Transverse colon (tissue), 4 donors: ENCODE measurements around the gene CHID1. TPM values are rescaled to one million over a fixed set of nuclear protein-coding genes. Genes with fewer than 3 reads are reported as not detected.

ENCODE experiments used
- DNase-seq: peaks from one replicate; pipeline ENCODE4 v3.0.0-alpha.2; 2019
- H3K27ac ChIP-seq, 4 donors: fragments of 200-600 bp; sonication (generic); 2 replicates each; pipeline ENCODE4 v1.5.1; 2016 to 2018; ENCODE audit warnings: inconsistent platforms in 4 of 4
- H3K27me3 ChIP-seq: fragments of 200-600 bp; sonication (generic); 2 replicates; pipeline ENCODE4 v1.5.1; 2017; ENCODE audit warnings: inconsistent platforms
- H3K36me3 ChIP-seq, 4 donors: fragments of 200-600 bp; sonication (generic); 2 replicates each; pipeline ENCODE4 v1.5.1; 2017 to 2019; ENCODE audit warnings: inconsistent platforms in 4 of 4
- H3K4me1 ChIP-seq, 4 donors: fragments of 200-600 bp; sonication (generic); 2 replicates each; pipeline ENCODE4 v1.5.1; 2017 to 2020; ENCODE audit warnings: inconsistent platforms in 4 of 4
- H3K4me3 ChIP-seq, 4 donors: fragments of 200-600 bp; sonication (generic); 1 replicate in 1 of 4; 2 replicates in 3 of 4; pipeline versions ENCODE4 v1.5.1 to v1.6.1; 2017 to 2019; ENCODE audit warnings: inconsistent platforms in 4 of 4
- H3K9me3 ChIP-seq, 2 donors: fragments of 200-600 bp; sonication (generic); 2 replicates each; pipeline ENCODE4 v1.5.1; 2017 to 2019; ENCODE audit warnings: inconsistent platforms in 2 of 2
- EP300 ChIP-seq: sonication (generic); formaldehyde crosslinking; IDR thresholded peaks from one replicate; pipeline ENCODE4 v1.6.1; 2017; ENCODE audit warnings: antibody characterized with exemption, low read depth
- POLR2A ChIP-seq: fragments of 450-650 bp; IDR thresholded peaks from one replicate; pipeline ENCODE4 v1.6.1; 2016; ENCODE audit warnings: antibody characterized with exemption, mild to moderate bottlenecking, moderate library complexity
- POLR2AphosphoS5 ChIP-seq, 3 donors: sonication (generic); formaldehyde crosslinking; IDR thresholded peaks; one replicate each; pipeline ENCODE4 v1.6.1; 2016; ENCODE audit warnings: antibody characterized with exemption in 3 of 3
- WGBS, 2 donors: methylation state at CpG; one replicate each; pipeline ENCODE4 v1.1.5; 2018; ENCODE audit warnings: low coverage in 1 of 2; 5-methylcytosine and 5-hydroxymethylcytosine counted together
- in situ Hi-C, 4 donors: fragments of 200-750 bp; cut with MboI; loops; one replicate each; pipeline versions ENCODE4 v1.15.0 to v1.15.1; 2017; ENCODE audit warnings: low sequenced_read_pairs in 3 of 4, low pct_ligation_motif_present in 1 of 4, low pct_unique_long_range_greater_than_20kb in 1 of 4
- intact Hi-C: fragments of 100-400 bp; cut with DNase I; formaldehyde crosslinking; loops from one replicate; pipeline ENCODE4 v1.15.1; 2023; ENCODE audit warnings: low total_unique reads
- total RNA-seq, 4 donors: library from RNA; depleted of rRNA; stranded (reverse); fragments of >200 nt; gene quantifications; one replicate each; pipeline ENCODE4 v1.1.0, GENCODE V29; 2016
- TF ChIP-seq, protein P1 (sequence below), 5 experiments: fragments of 200-600 bp in 3 of 5; fragments of 450-650 bp in 2 of 5; sonication (generic) in 3 of 5; IDR thresholded peaks; 1 replicate in 2 of 5; 2 replicates in 3 of 5; pipeline ENCODE4 v1.5.1; 2016 to 2017; ENCODE audit warnings: antibody characterized with exemption in 5 of 5, inconsistent platforms in 3 of 5, mild to moderate bottlenecking in 2 of 5, moderate library complexity in 1 of 5

Gene CHID1
- total RNA-seq, 4 donors from 2014 or later, result 15.3 to 58.2 (median 41.4) TPM

DNA sequence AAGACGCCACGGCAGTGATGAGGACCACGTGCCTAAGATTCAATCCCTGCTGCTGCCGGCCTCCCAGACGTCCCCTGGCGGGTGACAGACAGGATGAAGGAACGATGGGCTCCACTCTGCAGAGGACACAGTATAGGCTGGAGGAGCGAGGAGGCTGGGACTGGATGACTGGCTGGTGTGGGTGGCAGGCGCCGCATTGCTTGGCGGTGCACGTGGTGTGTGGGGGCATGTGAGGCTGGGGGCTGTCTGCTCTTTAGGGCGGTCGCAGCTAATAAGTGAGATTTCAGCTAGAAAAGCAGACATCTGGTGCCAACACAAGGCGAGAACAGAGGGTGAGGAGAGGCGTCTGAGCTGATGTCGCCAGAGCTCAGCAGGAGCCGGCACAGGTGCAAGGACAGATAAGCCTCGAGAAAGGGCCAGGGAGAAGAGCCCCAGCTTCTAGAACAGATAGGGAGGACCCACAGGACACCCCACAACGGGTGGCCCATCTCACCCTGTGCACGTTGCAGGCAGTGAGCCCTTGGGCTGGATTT, 34.8 kb downstream of the CHID1 start:
- WGBS, 2 donors, result 80 to 91% methylated on average over 4 to 21 of the region's 21 CpGs
- no peak for TF ChIP-seq EP300
- no peak for TF ChIP-seq POLR2A
- TF ChIP-seq, protein P1, sequence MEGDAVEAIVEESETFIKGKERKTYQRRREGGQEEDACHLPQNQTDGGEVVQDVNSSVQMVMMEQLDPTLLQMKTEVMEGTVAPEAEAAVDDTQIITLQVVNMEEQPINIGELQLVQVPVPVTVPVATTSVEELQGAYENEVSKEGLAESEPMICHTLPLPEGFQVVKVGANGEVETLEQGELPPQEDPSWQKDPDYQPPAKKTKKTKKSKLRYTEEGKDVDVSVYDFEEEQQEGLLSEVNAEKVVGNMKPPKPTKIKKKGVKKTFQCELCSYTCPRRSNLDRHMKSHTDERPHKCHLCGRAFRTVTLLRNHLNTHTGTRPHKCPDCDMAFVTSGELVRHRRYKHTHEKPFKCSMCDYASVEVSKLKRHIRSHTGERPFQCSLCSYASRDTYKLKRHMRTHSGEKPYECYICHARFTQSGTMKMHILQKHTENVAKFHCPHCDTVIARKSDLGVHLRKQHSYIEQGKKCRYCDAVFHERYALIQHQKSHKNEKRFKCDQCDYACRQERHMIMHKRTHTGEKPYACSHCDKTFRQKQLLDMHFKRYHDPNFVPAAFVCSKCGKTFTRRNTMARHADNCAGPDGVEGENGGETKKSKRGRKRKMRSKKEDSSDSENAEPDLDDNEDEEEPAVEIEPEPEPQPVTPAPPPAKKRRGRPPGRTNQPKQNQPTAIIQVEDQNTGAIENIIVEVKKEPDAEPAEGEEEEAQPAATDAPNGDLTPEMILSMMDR (IDR thresholded peaks at IDR 0.05), result no peak
- TF ChIP-seq POLR2AphosphoS5 (IDR thresholded peaks at IDR 0.05), result no peak
- H3K4me3 ChIP-seq, result no peak overlapping the region
- no peak for DNase-seq
- no peaks in the 10 kb centered on the region for H3K9me3 ChIP-seq
- in situ Hi-C loops, result loop anchor here in 1 of 4 donors (25.0 kb wide), 1 partner anchor 636 kb away; no protein-coding TSS in a partner anchor
- no peaks in the 10 kb centered on the region for H3K27me3 ChIP-seq
- H3K4me1 ChIP-seq, result no peaks in the 10 kb centered on the region
- peaks cover 0 to 4% (median 0%) of the 10 kb centered on the region in 4 donors for H3K36me3 ChIP-seq
- intact Hi-C loops, result no loop called here
- H3K27ac ChIP-seq, result no peak overlapping the region

DNA sequence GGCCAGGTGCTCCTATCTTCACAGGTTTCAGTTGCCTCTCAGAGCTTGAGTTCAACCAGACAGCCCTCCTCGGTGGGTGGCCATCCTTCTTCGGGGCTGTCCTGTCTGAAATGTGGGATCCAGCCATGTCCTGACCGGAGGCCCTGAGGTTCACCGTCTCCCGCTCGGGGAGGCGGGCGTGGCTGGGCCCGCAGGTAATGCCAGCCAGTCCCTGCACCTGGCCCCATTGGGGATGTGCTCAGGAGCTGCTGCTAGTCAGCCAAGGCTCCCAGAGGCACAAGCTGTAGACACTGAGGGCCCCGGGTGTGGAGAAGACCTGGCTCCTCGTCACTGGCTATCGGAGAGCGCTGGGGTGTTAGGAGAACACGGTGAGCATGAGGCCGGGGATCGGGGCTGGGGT, 35.4 kb downstream of the CHID1 start:
- no peak for DNase-seq
- in situ Hi-C loops, result loop anchor here in 1 of 4 donors (25.0 kb wide), 1 partner anchor 637 kb away; no protein-coding TSS in a partner anchor
- H3K36me3 ChIP-seq, result peaks cover 0 to 4% (median 0%) of the 10 kb centered on the region in 4 donors
- no peaks in the 10 kb centered on the region for H3K27me3 ChIP-seq
- no peak overlapping the region for H3K4me3 ChIP-seq
- no peaks in the 10 kb centered on the region for H3K4me1 ChIP-seq
- TF ChIP-seq EP300 (no peak), POLR2A (no peak), POLR2AphosphoS5 (IDR thresholded peaks at IDR 0.05) (no peak)
- TF ChIP-seq, protein P1 (IDR thresholded peaks at IDR 0.05), result no peak
- no peaks in the 10 kb centered on the region for H3K9me3 ChIP-seq
- WGBS, 2 donors, result 87 to 93% methylated on average over 6 to 16 of the region's 16 CpGs
- intact Hi-C loops, result no loop called here
- H3K27ac ChIP-seq, result no peak overlapping the region

DNA sequence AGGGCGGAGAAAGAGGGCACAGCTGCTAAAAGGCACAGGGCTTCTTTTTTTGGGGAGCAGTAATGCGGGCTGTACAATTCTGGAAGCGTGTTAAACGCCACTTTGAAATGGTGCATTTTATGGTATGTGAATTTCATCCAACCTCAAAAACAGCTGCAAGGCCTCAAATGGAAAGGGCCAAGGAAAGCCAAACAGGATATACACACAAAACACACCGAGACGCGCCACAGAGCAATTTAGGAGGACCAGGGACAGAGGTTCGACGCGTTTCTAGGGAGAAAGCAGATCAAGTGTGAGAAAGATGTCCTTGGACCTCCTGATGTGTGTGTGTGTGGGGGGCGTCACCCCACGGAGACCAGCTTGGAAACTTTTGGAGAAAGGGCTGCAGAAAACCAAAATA, 36.9 kb downstream of the CHID1 start:
- no peak for DNase-seq
- in situ Hi-C loops, result loop anchor here in 2 of 4 donors (25.0 kb wide), 1 partner anchor 164 kb away; the partner anchor contains the start of gene MUC6 (in 2 of the 2)
- no peaks in the 10 kb centered on the region for H3K36me3 ChIP-seq
- H3K27me3 ChIP-seq, result no peaks in the 10 kb centered on the region
- no peak overlapping the region for H3K4me3 ChIP-seq
- TF ChIP-seq POLR2A (no peak), POLR2AphosphoS5 (IDR thresholded peaks at IDR 0.05) (no peak), EP300 (no peak)
- TF ChIP-seq, protein P1 (IDR thresholded peaks at IDR 0.05), result no peak
- H3K27ac ChIP-seq, result no peak overlapping the region
- intact Hi-C loops, result no loop called here
- no peaks in the 10 kb centered on the region for H3K9me3 ChIP-seq
- whole genome bisulfite sequencing, 2 donors, result 40 to 60% methylated on average over 1 to 12 of the region's 12 CpGs
- H3K4me1 ChIP-seq, result no peaks in the 10 kb centered on the region

DNA sequence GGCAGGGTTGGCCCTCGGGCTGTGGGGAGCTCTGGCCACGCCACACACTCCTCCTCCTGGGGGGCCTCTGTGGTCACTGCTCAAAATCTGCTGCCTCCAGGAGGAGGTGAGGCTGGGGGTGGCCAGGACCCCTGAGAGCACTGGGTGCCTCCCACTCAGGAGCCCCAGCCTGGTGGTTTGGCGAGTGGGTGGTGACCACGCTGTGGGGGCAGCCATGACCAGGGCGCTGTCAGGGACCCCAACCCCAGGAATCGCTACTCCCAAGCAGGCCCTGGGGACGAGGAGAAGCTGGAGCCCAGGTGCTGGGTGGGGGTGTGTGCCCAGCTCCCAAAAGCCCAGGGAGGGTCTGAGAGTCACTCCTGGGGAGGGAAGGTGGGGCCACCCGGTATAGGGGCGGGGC, 37.8 kb downstream of the CHID1 start:
- WGBS, 2 donors, result 88% methylated on average over 7 of the region's 9 CpGs; no CpG with 5 or more reads in 1 of the 2 donors
- H3K9me3 ChIP-seq, result no peaks in the 10 kb centered on the region
- H3K4me3 ChIP-seq, result no peak overlapping the region
- no peak for DNase-seq
- in situ Hi-C loops (loop anchor here in 2 of 4 donors (25.0 kb wide), 1 partner anchor 165 kb away; the partner anchor contains the start of gene MUC6 (in 2 of the 2)), intact Hi-C loops (no loop called here)
- H3K4me1 ChIP-seq, result no peaks in the 10 kb centered on the region
- H3K36me3 ChIP-seq, result no peaks in the 10 kb centered on the region
- TF ChIP-seq POLR2AphosphoS5 (IDR thresholded peaks at IDR 0.05), result no peak
- TF ChIP-seq, protein P1 (IDR thresholded peaks at IDR 0.05), result no peak
- no peak for TF ChIP-seq POLR2A
- no peak for TF ChIP-seq EP300
- H3K27me3 ChIP-seq, result no peaks in the 10 kb centered on the region
- no peak overlapping the region for H3K27ac ChIP-seq
